SU-DHL-6 (cell line): ENCODE data around the gene CMKLR1.

Source experiments
- CTCF ChIP-seq: fragments of 200-600 bp; sonication (generic); IDR thresholded peaks from one replicate; pipeline ENCODE4 v1.5.1; 2017; ENCODE audit warnings: antibody characterized with exemption, mild to moderate bottlenecking, low read length, moderate library complexity; ENCODE audit not compliant: insufficient read depth, poor library complexity, severe bottlenecking
- EZH2phosphoT487 ChIP-seq: fragments of 200-600 bp; sonication (generic), shearing (Covaris generic); conservative IDR thresholded peaks from 2 replicates; pipeline ENCODE4 v1.6.1; 2018; ENCODE audit warnings: mild to moderate bottlenecking, antibody characterized with exemption, low read length, moderate library complexity, mixed read lengths

- TF ChIP-seq CTCF (no peak), EZH2phosphoT487 (no peak)
Measured at GRCh38 chr12:108267450-108267849, 71.7 kb downstream of the CMKLR1 start.
